IPS DF 4.7 (cell line): ENCODE data around the gene HSPA1L.

ENCODE experiments used
- DNase-seq: peaks from one replicate; pipeline ENCODE4 v3.0.0-alpha.2; 2013; ENCODE audit warnings: low spot score; ENCODE audit errors: extremely low read depth

HSPA1L gene

GRCh38 chr6:31784098-31784925 lies 30.8 kb downstream of the HSPA1L start:
- no peak for DNase-seq

GRCh38 chr6:31782126-31782855 lies 32.8 kb downstream of the HSPA1L start:
- no peak for DNase-seq

- DNase-seq: no peak
Observed at GRCh38 chr6:31781244-31782125, 33.6 kb downstream of the HSPA1L start.

GRCh38 chr6:31780507-31781243 lies 34.4 kb downstream of the HSPA1L start:
- DNase-seq: no peak

- DNase-seq: no peak
Observed at GRCh38 chr6:31779908-31780307, 35.2 kb downstream of the HSPA1L start.

- DNase-seq: no peak
Observed at GRCh38 chr6:31778999-31779885, 35.8 kb downstream of the HSPA1L start.

GRCh38 chr6:31778193-31778592 lies 36.9 kb downstream of the HSPA1L start:
- no peak for DNase-seq

GRCh38 chr6:31777667-31778050 lies 37.4 kb downstream of the HSPA1L start:
- DNase-seq: no peak

GRCh38 chr6:31776989-31777666 lies 38.0 kb downstream of the HSPA1L start, which contains the start of gene VWA7:
Gene VWA7 (minus strand): TSS chr6:31777328. CDS start chr6:31776779, 549 bp downstream.
- no peak for DNase-seq

- no peak for DNase-seq
Observed at GRCh38 chr6:31776485-31776988, 38.5 kb downstream of the HSPA1L start.

- DNase-seq: no peak
Observed at GRCh38 chr6:31775633-31776484, 39.2 kb downstream of the HSPA1L start.

GRCh38 chr6:31775184-31775583 lies 39.9 kb downstream of the HSPA1L start:
- DNase-seq: no peak

GRCh38 chr6:31771992-31772358 lies 43.1 kb downstream of the HSPA1L start:
- no peak for DNase-seq

GRCh38 chr6:31770860-31771259 lies 44.2 kb downstream of the HSPA1L start:
- DNase-seq: no peak

GRCh38 chr6:31769684-31770371 lies 45.3 kb downstream of the HSPA1L start:
- no peak for DNase-seq

GRCh38 chr6:31768363-31769257 lies 46.5 kb downstream of the HSPA1L start:
- no peak for DNase-seq
